ENCODE results near the gene PSORS1C1. TPM values are rescaled to one million over a fixed set of nuclear protein-coding genes. Genes with fewer than 3 reads are reported as not detected.
"Not testable (repeated sequence)": the region's sequence is repeated elsewhere in the genome, so short reads cannot be mapped to it uniquely, and the experiment has no call there.

PSORS1C1 gene
- total RNA-seq, 1 experiment from 2014 or later = 0.37 TPM

DNA sequence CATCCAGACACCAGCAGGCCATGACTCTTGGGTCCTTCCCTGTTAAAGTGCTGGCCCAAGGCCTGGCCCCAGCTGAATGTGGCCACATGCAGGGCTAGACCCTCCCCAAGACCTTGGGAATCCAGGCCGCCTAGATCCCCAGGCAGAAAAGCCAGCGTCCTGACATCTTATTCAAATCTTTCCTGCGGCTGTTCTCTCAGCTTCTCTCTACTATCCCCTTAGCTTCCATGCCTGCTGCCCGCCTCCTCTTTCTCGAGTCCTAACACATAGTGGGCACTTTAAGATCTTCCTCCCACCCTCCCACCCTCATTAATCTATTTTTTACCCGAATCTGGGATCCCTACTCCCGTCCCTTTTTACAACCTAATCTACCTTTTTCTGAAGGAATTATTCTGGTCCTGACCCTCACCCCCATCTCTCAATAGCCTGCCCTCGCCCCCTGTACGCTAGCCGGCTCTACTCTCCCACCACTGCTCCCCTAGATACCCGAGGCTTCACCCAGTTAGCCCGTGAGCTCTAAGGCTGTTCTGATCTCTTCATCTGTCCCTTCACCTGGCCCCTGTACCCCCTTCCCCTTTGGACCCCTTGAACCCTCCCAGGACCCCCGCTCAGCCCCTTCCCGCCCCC lies 43.0 kb downstream of the PSORS1C1 start, which contains the start of gene CCHCR1:
TSS of gene CCHCR1 (minus strand) at position 290 of the 627 bp plus-strand sequence. CDS start at position 88, 202 bp downstream.
- no peak for DNase-seq (ENCODE audit: extremely low read depth, low read depth)

DNA sequence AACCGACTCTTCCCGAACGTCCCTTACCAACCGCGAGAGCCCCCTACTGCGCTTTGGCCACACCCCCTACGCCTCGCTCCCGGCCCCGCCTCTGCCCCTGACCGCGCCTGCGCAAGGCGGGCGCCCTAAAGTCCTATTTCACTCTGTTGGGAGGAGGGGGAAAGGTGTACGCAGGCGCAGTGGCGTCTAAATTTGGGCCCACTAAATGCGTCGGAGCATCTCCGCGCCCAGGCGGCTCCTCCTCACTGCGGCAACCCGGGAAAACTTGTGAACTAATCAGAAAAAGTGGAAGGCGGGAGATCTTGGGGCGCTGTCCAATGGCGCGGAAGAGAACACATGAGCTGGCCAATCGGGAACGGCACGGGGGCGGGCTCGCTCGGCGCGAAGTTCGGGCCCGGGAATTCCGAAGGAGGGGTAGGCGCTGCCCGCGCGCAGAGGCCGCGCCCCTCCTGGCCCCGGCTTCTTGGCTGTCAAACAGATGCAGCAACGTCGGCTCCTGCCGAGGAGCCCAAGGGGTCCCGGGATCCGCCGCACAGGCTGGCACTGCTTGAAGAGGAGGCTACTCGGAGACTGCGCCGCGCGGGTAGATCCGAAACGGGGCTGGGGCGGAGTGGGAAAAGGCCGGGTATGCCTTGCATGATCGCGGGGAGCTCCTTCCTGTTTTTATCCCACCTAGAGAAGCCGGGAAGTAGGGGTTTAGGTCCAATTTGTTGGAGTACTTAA lies 43.7 kb downstream of the PSORS1C1 start, which contains the start of gene TCF19:
TSS of gene TCF19 (plus strand) at position 450 of the 723 bp plus-strand sequence. CDS start 881 bp downstream, outside the sequence.
- DNase-seq (ENCODE audit: extremely low read depth, low read depth) = peak; percentile 97

DNA sequence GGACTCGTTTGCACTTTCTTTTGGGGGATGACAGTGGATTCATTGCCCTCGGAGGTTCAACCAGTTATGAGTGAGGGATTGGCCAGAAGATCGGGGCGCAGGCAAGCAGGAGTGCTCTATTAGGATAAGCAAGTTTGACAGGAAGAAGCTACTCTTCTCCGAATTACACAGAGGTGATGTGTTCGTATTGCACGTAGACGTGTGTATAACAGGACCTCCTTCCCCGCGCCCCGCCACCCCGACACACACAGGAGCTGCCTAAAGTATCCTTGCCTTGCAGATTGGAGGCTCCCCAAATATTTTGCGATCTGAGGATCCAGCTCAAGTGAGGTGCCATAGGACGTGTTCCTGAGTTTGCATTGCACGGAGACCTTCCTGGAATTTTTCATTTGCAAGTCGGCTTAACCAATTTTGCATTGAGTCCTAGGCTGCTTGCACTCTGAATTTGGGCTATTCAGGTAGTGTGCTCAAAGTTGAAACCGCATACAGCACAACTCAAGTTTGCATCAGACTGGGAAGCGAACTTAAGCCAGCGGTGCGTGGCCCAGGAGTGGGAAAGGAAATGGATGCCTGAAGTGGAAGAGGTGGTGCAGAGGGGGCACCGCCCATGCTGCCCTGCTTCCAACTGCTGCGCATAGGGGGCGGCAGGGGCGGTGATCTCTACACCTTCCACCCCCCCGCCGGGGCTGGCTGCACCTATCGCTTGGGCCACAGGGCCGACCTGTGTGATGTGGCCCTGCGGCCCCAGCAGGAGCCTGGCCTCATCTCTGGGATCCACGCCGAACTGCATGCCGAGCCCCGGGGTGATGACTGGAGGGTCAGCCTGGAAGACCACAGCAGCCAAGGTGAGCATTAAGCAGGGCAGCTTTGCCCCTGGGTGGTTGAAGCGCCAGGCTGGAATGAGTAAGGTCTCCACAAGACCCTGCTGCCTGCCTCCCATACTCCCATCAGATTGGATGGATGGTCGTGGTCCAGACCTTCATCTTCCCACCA lies 44.6 kb downstream of the PSORS1C1 start:
- no peak for DNase-seq (ENCODE audit: extremely low read depth, low read depth)

DNA sequence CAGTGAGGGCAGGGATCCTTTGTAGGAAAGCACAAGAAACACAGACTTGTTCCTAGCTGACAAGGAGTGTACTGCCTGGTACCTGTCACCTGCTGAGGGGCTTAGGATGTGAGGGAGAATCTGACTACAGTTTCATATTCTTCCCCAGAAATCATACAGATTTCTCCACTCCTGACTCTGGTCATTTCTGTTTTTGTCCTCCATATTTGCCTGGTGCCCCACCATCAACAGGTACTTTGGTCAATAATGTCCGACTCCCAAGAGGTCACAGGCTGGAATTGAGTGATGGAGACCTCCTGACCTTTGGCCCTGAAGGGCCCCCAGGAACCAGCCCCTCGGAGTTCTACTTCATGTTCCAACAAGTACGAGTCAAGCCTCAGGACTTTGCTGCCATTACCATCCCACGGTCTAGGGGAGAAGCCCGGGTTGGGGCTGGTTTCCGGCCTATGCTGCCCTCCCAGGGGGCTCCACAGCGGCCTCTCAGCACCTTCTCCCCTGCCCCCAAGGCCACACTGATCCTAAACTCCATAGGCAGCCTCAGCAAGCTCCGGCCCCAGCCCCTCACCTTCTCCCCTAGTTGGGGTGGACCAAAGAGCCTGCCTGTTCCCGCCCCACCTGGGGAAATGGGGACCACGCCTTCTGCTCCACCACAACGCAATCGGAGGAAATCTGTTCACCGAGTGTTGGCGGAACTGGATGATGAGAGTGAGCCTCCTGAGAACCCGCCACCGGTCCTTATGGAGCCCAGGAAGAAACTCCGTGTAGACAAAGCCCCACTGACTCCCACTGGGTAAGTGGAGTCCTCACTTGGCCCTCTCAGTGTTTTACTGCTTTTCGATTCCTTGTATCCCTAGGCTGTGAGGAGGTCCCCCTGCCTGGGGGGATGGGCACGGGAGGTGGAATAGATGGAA lies 46.9 kb downstream of the PSORS1C1 start:
- no peak for DNase-seq (ENCODE audit: extremely low read depth, low read depth)

DNA sequence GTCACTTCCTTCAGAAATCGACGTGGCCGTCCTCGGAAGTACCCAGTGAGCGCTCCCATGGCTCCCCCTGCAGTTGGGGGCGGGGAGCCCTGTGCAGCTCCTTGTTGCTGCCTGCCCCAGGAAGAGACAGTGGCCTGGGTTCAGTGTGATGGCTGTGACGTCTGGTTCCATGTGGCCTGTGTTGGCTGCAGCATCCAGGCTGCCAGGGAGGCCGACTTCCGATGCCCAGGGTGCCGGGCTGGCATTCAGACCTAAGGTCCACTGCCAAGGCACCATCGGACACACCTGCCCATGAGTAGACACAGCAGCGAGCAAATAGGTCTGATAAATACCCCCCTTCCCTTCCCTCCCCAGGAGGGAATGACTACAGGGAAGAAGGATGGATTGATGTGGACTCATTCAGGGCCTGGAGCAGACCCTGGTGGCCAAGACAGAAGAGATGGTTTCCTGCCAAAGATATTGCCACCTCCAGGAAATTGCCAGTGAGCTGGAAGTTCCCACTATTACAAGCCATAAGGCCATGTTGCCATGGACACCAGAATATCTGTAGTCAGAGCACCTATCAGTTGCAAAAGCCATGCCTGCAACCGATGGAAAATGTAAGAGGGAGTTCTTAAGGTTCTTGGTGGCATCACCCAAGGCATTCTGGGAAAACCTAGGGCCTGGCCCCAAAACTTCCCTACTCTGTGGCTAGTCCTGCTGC lies 48.0 kb downstream of the PSORS1C1 start:
- DNase-seq (ENCODE audit: extremely low read depth, low read depth) = no peak

DNA sequence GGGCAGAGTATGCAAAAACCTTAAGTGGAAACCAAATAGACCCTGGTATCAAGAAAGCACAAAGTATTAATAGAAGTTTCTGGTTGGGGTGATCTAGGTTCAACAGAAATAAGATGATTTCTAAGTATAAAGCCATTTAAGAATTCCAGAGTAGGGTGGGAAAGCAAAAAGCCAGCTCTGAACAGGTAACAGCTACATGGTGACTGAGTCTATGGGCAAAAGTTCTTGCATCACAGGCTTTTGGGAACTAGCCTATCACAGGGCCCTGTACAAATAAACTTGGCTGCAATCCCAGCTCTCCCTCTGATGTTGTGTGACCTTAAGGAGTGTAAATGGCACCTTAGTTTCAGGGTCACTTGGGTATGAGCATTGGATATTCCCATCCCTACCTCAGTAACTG lies 49.3 kb downstream of the PSORS1C1 start:
- DNase-seq (ENCODE audit: extremely low read depth, low read depth) = no peak

DNA sequence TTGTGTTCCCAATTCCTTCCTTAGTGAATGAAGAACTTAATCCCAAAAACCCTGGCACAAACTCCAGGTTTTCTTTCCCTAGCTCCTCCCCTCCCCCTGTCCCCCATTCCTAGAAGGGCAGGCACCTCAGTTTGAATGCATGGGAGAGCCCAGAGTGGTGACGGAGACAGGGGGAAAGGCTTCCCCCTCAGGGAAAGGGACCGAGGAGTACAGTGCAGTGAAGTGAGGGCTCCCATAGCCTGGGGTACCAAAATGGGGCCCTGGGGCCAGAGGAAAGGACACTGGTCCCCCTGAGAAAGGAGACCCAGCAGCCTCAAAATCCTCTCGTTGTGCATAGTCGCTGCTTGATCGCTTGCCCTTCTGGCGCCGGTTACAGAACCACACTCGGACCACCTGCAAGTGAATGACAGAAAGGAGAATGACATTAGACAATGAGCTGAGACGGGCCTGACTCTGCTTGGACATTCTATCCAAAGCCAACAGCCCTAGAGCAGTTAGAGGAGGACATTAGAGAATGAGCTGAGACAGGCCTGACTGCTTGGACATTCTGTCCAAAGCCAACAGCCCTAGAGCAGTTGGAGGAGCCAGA lies 50.0 kb downstream of the PSORS1C1 start:
- not testable (repeated sequence) for DNase-seq (ENCODE audit: extremely low read depth, low read depth)

DNA sequence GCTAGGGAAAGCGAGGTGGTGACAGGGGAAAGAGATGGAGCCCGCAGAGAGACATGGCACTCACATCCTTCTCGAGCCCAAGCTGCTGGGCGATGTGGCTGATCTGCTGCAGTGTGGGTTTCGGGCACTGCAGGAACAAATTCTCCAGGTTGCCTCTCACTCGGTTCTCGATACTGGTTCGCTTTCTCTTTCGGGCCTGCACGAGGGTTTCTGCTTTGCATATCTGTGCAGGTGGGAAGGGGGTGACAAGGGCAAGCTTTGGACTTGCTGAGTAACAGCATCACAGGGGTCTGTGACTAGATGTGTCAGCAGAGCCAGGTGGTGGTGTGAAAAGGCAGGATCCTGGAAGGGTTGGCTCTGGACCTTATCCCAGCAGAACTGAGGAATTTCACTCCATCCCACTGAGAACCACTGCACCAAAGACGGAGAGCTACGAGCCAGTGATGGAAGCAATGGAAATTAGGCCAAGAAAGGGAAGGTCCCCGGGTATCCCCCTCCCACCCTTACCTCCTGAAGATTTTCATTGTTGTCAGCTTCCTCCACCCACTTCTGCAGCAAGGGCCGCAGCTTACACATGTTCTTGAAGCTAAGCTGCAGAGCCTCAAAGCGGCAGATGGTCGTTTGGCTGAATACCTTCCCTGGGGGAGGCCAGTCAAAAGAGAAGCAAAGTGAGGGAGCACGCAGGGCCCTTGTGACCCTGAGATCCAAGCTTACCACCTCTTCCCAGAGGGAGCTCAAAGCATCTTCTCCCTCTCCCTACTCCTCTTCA lies 50.6 kb downstream of the PSORS1C1 start:
- DNase-seq (ENCODE audit: extremely low read depth, low read depth) = not testable (repeated sequence)

DNA sequence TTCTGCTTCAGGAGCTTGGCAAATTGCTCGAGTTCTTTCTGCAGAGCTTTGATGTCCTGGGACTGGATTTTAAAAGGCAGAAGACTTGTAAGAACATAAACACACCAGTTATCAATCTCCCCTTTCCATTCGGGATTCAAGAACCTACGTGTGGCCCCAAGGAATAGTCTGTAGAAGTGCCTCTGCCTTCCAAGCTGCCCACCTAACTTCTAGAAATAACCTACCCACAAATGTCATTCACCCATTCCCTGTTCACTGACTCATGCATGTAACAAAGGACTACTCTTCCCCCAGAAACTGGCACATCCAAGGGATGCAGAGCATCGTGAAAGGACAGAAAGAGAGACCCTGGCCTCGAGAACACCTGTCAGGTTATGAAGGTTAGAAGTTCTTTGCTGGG lies 51.4 kb downstream of the PSORS1C1 start:
- no peak for DNase-seq (ENCODE audit: extremely low read depth, low read depth)

DNA sequence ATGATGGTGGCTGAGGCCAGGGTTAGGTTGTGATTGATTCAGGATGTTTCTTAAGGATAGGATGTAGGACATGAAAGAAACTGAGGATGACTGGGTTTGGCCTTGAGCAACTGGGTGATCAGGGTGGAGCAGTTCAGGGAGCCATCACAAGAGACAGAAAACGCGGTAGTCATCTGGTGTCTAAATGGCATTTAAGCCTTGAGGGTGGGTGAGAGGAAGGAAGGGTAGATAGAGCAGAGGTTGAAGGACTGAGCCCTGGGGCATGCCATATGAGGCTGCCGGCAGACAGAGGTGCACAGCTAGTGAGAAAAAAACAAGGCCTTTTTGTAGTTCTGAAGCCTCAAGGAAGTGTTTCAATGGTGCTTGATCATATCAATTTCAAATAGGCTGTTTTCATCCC lies 54.0 kb downstream of the PSORS1C1 start:
- no peak for DNase-seq (ENCODE audit: extremely low read depth, low read depth)

DNA sequence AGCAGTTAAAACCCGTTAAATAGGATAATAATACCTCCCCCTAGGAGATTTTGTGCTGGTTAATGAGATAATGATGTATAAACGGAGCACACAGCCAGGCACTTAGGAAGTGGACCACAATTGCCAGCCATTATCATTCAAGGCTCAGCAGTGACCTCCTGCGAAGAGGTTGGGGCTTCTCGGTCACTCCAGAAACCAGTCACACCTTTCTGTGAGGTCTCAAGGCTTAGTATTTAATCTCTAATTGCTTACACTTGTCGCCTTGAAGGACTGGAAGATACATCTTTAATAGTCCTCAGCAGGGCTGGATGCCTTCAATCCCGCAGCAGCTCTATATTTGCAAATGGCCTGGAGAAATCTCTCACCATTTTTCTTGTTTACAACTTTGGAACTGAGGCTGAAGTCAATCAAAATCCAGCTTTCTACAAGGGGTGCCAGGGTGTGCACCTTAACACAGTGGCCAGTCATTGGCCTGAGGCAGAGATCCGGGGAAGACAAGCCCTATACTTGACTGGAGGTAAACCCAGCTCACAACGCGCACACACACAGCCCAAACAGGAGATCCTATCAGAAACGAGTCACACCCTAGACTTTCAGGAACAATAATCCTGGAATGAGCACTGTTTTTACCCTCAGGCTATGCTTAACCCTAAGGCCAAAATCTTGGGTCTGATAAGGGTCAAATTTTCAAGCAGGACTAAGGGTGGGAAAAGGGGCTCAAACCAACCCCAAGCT lies 54.7 kb downstream of the PSORS1C1 start:
- DNase-seq (ENCODE audit: extremely low read depth, low read depth) = no peak

DNA sequence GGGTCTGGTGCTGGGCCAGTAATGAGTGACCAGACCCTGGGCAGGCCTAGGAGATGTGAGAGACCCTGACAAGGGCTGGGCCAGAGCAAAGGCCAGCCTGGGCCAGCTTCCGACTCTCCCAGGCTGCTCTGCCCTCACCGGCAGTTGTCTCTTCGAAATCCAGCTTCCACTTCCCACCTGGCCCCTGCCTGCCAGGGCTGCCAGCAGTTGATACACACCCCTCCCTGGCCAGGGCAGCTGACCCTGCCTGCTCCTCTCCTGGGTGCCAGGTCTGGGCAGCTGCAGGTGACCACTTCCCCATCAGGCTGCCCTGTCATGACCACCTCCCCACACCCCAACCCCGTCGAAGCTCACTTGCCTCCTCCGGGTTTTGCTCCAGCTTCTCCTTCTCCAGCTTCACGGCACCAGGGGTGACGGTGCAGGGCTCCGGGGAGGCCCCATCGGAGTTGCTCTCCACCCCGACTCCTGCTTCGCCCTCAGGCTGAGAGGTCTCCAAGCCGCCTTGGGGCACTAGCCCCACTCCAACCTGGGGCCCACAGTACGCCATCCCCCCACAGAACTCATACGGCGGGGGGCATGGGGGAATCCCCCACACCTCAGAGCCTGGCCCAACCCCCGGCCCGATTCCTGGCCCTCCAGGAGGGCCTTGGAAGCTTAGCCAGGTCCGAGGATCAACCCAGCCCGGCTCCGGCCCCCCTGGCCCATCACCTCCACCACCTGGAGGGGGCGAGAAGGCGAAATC lies 55.4 kb downstream of the PSORS1C1 start:
- DNase-seq (ENCODE audit: extremely low read depth, low read depth) = not testable (repeated sequence)

DNA sequence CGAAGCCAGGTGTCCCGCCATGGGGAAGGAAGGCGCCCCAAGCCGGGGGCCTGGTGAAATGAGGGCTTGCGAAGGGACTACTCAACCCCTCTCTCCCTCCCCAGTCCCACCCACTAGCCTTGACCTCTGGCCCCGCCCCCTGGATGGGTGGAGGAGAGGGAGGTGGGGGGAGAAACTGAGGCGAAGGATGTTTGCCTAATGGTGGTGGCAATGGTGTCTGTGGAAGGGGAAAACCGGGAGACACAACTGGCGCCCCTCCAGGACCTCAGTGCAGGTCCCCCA lies 55.9 kb downstream of the PSORS1C1 start, which contains the start of gene POU5F1:
TSS of gene POU5F1 (minus strand) at position 83 of the 282 bp plus-strand sequence. CDS start at position 21, 62 bp downstream.
- DNase-seq (ENCODE audit: extremely low read depth, low read depth) = no peak

DNA sequence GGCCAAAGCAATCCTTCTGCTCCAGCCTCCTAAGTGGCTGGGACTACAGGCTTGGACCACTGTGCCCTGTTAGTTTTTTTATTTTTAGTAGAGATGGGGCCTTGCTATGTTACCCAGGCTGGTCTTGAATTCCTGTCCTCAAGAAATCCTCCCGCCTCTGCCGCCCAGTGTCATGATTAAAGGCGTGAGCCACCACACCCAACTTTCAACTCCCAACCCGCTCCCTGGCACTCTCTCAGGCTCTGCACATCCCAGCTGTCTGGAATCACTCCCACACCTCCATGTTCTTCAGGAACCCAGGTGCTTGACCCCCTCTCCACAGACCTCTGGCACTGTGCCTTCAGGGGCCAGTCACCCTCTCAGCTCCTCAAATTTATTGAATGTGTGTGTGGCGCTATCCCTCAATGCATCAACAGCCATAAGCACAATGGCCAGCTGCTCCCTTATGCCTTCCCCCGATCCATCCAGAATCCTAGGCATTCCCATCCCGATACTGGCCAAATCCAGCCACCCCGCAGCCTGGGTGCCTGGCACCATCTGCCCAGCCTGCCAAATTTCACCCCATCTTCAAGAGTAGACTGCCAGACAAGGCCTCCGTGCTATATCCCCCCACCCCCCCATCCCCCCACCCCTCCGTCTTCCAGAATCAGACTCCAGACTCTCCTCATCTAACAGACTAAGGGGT lies 56.5 kb downstream of the PSORS1C1 start:
- DNase-seq (ENCODE audit: extremely low read depth, low read depth) = no peak

DNA sequence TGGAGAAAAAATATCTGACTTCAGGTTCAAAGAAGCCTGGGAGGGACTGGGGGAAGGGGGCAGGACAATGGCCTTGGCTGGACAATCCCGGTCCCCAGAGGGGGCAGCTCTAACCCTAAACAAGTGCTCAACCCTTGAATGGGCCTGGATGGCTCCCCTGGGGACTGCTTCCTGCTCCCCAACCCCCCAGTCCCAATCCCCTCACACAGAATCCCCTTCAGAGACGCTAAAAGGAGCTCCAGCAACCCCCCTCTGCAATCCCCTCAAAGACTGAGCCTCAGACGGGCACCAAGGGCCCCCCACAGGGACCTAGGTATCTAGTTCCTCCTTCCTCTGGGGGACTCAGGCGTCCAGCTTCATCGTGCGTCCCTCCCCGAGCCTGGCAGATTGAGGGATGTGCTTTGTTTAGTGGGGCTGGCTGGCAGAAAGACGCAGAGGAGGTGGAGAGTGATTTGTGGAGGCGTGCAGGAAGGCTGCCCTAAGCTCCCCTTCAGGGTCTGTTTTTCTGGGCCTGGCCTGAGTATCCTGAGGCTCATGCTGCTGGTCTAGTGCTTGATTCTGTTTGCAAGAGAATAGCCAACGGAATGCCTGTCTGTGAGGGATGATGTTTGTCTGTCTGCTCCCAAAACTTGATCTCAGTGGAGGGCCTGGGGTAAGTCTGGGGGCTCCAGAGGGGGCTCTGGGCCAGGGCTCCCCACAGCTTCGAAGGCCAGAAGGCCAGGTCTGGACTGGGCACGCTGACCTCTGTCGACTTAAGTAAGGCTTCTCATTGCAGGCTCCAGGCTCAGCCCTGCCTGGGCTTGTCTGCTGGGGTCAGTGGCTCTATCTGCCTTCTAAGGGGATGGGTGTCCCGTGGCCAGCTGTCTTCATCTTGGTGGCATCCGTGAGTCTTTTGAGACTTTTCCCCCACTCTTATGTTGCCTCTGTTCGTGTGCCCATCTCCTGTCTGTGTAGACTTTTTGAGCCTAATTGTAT lies 57.6 kb downstream of the PSORS1C1 start:
- DNase-seq (ENCODE audit: extremely low read depth, low read depth) = no peak

All from NCI-H460 (cell line).